IMR-90 (cell line): ENCODE measurements around the gene C22orf31. TPM values are rescaled to one million over a fixed set of nuclear protein-coding genes. Genes with fewer than 3 reads are reported as not detected.

Source experiments
- ATAC-seq: fragments of 200-7000 bp; cut with Tn5 transposase; 2 replicates; pipeline ENCODE4 v1.9.1; 2020; ENCODE audit warnings: low read depth, mild to moderate bottlenecking, moderate library complexity
- BruUV-seq: library from RNA; stranded (reverse); fragments of 400-500 nt; replicated peaks from 2 replicates; lab custom pipeline; 2021; lab: Mats Ljungman, UMichigan
- CTCF ChIA-PET: fragments of 300-600 bp; formaldehyde crosslinking; extraction: SDS; loops from one replicate; lab custom pipeline; 2021; ENCODE audit warnings: antibody characterized with exemption; lab: Yijun Ruan, JAX
- POLR2A ChIA-PET: fragments of 300-600 bp; sonication (Branson Sonifier 250); formaldehyde crosslinking; loops from one replicate; lab custom pipeline; 2022; ENCODE audit warnings: antibody characterized with exemption; ENCODE audit not compliant: unreplicated experiment; lab: Charles Lee
- DNase-seq: peaks from one replicate; pipeline ENCODE4 v3.0.0; 2013
- H2AFZ ChIP-seq: replicated peaks from 2 replicates; pipeline ENCODE3; 2013; ENCODE audit warnings: low read length, mild to moderate bottlenecking; ENCODE audit not compliant: poor library complexity
- H2AK5ac ChIP-seq: 2 replicates; pipeline ENCODE4 v1.6.1; 2013; ENCODE audit warnings: low read depth, low read length, inconsistent platforms
- H2AK9ac ChIP-seq: replicated peaks from 2 replicates; pipeline ENCODE3; 2013; ENCODE audit warnings: mild to moderate bottlenecking, low read depth, low read length, moderate library complexity; ENCODE audit not compliant: poor library complexity
- H2BK120ac ChIP-seq: 2 replicates; pipeline ENCODE4 v1.6.1; 2013; ENCODE audit warnings: low read depth, low read length, inconsistent platforms
- H2BK15ac ChIP-seq: 3 replicates; pipeline ENCODE4 v1.6.1; 2013; ENCODE audit warnings: low read depth, low read length, inconsistent platforms
- H2BK20ac ChIP-seq: 2 replicates; pipeline ENCODE4 v1.6.1; 2013; ENCODE audit warnings: low read depth, mild to moderate bottlenecking, inconsistent platforms, low read length, moderate library complexity
- H2BK5ac ChIP-seq: 2 replicates; pipeline ENCODE4 v1.6.1; 2013; ENCODE audit warnings: mild to moderate bottlenecking, low read depth, low read length, inconsistent platforms; ENCODE audit not compliant: poor library complexity, severe bottlenecking
- H3K14ac ChIP-seq: replicated peaks from 2 replicates; pipeline ENCODE4 v1.6.1; 2013; ENCODE audit warnings: low read depth, low read length, inconsistent platforms
- H3K18ac ChIP-seq: 2 replicates; pipeline ENCODE4 v1.6.1; 2013; ENCODE audit warnings: low read depth, low read length, control low read depth
- H3K23ac ChIP-seq: 2 replicates; pipeline ENCODE4 v1.6.1; 2013; ENCODE audit warnings: low read depth, low read length, inconsistent platforms
- H3K27ac ChIP-seq: 2 replicates; pipeline ENCODE4 v1.5.1; 2013; ENCODE audit warnings: mild to moderate bottlenecking, control low read depth, low read length; ENCODE audit not compliant: insufficient read depth
- H3K27me3 ChIP-seq: 2 replicates; pipeline ENCODE4 v1.6.1; 2013; ENCODE audit warnings: low read length; ENCODE audit not compliant: control insufficient read depth, insufficient read depth
- H3K36me3 ChIP-seq: 2 replicates; pipeline ENCODE4 v1.6.1; 2013; ENCODE audit warnings: low read length, mixed read lengths; ENCODE audit not compliant: control insufficient read depth, insufficient read depth
- H3K4ac ChIP-seq: 2 replicates; pipeline ENCODE4 v1.6.1; 2013; ENCODE audit warnings: low read depth, low read length, inconsistent platforms
- H3K4me1 ChIP-seq: 2 replicates; pipeline ENCODE4 v1.6.1; 2013; ENCODE audit warnings: low read length, mixed read lengths; ENCODE audit not compliant: control insufficient read depth, insufficient read depth
- H3K4me2 ChIP-seq: 2 replicates; pipeline ENCODE4 v1.6.1; 2013; ENCODE audit warnings: low read depth, mild to moderate bottlenecking, control low read depth, low read length, moderate library complexity
- H3K4me3 ChIP-seq: 2 replicates; pipeline ENCODE4 v1.5.1; 2013; ENCODE audit warnings: low read depth, mild to moderate bottlenecking, control low read depth, low read length, moderate library complexity; ENCODE audit not compliant: insufficient read depth
- H3K56ac ChIP-seq: 2 replicates; pipeline ENCODE4 v1.6.1; 2013; ENCODE audit warnings: low read length, inconsistent platforms; ENCODE audit not compliant: insufficient read depth; ENCODE audit errors: extremely low read depth
- H3K79me1 ChIP-seq, 2 experiments: 2 replicates each; pipeline ENCODE4 v1.6.1; 2013; ENCODE audit warnings: low read length in 2 of 2, inconsistent platforms in 1 of 2, low read depth in 1 of 2
- H3K9ac ChIP-seq: 2 replicates; pipeline ENCODE4 v1.6.1; 2013; ENCODE audit warnings: low read depth, low read length, control low read depth
- H3K9me1 ChIP-seq: 2 replicates; pipeline ENCODE4 v1.6.1; 2013; ENCODE audit warnings: low read length, inconsistent platforms; ENCODE audit not compliant: insufficient read depth
- H3K9me3 ChIP-seq: 2 replicates; pipeline ENCODE4 v1.6.1; 2013; ENCODE audit warnings: low read length; ENCODE audit not compliant: control insufficient read depth, insufficient read depth
- H4K20me1 ChIP-seq: 2 replicates; pipeline ENCODE4 v1.6.1; 2013; ENCODE audit warnings: low read length, inconsistent platforms; ENCODE audit not compliant: insufficient read depth
- H4K5ac ChIP-seq: 2 replicates; pipeline ENCODE4 v1.6.1; 2013; ENCODE audit warnings: mild to moderate bottlenecking, low read depth, low read length, control low read depth
- H4K8ac ChIP-seq, 2 experiments: 2 replicates each; pipeline ENCODE4 v1.6.1; 2013; ENCODE audit warnings: low read depth in 2 of 2, low read length in 2 of 2, control low read depth in 1 of 2, inconsistent platforms in 1 of 2
- H4K91ac ChIP-seq: 2 replicates; pipeline ENCODE4 v1.6.1; 2013; ENCODE audit warnings: low read depth, low read length, inconsistent platforms; ENCODE audit not compliant: insufficient read depth
- CHD1 ChIP-seq: IDR thresholded peaks from 2 replicates; pipeline ENCODE4 v1.6.1; 2012; ENCODE audit warnings: low read depth, low read length, improper control_type of control experiment
- CTCF ChIP-seq: conservative IDR thresholded peaks from 2 replicates; pipeline ENCODE4 v1.5.1; 2012; ENCODE audit warnings: mild to moderate bottlenecking, low read depth, low read length, improper control_type of control experiment
- FOS ChIP-seq: fragments of 150-350 bp; IDR thresholded peaks from 2 replicates; pipeline ENCODE4 v1.6.1; 2016; ENCODE audit warnings: low read depth, low read length
- MAFK ChIP-seq: IDR thresholded peaks from 2 replicates; pipeline ENCODE4 v1.6.1; 2012; ENCODE audit warnings: low read depth, low read length, improper control_type of control experiment
- MXI1 ChIP-seq: IDR thresholded peaks from 2 replicates; pipeline ENCODE4 v1.6.1; 2012; ENCODE audit warnings: low read depth, mild to moderate bottlenecking, low read length, moderate library complexity, borderline replicate concordance
- RAD21 ChIP-seq: IDR thresholded peaks from 2 replicates; pipeline ENCODE4 v1.6.1; 2012; ENCODE audit warnings: low read length, improper control_type of control experiment
- RFX5 ChIP-seq: IDR thresholded peaks from 2 replicates; pipeline ENCODE4 v1.8.0; 2012; ENCODE audit warnings: low read depth, mild to moderate bottlenecking, low read length, moderate library complexity
- WGBS, 2 experiments: methylation state at CpG; one replicate each; pipeline versions ENCODE4 v1.1.5 to v1.1.7; 2013; ENCODE audit warnings: missing lambda C conversion rate in 2 of 2; ENCODE audit not compliant: insufficient read length in 1 of 2; ENCODE audit errors: extremely low coverage in 2 of 2; 5-methylcytosine and 5-hydroxymethylcytosine counted together
- dilution Hi-C: fragments of 300-500 bp; cut with HindIII; formaldehyde crosslinking; loops from one replicate; pipeline ENCODE4 v1.14.3; 2018; ENCODE audit warnings: low sequenced_read_pairs; ENCODE audit not compliant: unreplicated experiment
- in situ Hi-C: fragments of 300-500 bp; cut with MboI; formaldehyde crosslinking; loops from 3 replicates; pipeline ENCODE4 v1.14.3; 2019; ENCODE audit warnings: low sequenced_read_pairs, inconsistent platforms, mixed read lengths
- intact Hi-C: fragments of 100-400 bp; cut with micrococcal nuclease; formaldehyde crosslinking; loops from 2 replicates; pipeline ENCODE4 v1.10.0; 2022
- polyA plus RNA-seq, 3 experiments: library from polyadenylated mRNA; depleted of rRNA; stranded (reverse); fragments of >200 nt; gene quantifications; 2 replicates each; pipeline ENCODE4 v1.2.3, GENCODE V29; 2012; ENCODE audit warnings: low replicate concordance in 1 of 3
- total RNA-seq: library from RNA; depleted of rRNA; stranded (reverse); fragments of >200 nt; gene quantifications from 2 replicates; pipeline ENCODE4 v1.2.3, GENCODE V29; 2012
- TF ChIP-seq, protein P1 (sequence below): fragments of 150-350 bp; IDR thresholded peaks from 2 replicates; pipeline ENCODE4 v1.6.1; 2017; ENCODE audit warnings: mild to moderate bottlenecking, antibody characterized with exemption, low read length, low read depth

The C22orf31 gene
- total and polyA plus RNA-seq, 2 of the 4 experiments (the other 2 are of a cell fraction), result not detected

DNA sequence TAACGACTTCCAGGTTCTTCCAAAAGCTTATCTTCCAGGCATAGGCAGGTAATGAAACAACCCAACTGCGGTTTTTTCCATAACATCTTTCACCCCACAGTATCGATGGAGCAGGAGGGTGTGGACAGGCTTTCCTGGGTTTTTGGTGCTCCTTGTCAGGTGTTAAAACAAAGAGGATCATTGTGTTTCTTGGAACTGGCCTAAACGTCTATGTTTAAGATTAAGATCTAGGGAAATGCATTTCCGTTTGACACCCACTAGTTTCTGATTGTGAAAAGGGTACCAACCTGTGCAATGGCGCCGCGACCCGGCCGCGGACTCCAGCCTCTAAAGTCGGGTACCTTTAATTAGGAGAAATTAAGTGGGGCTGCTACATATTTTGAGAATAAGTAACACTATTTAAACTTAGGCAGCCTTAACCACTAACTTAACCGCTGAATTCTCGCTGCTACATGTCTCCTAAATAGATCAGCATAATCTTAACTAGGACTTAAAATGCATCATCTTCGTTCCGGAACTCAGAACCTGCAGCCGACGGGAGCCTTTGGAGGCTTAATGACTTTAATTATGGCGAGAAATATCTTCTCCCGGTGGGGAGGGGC is 31.5 kb downstream of the C22orf31 start:
- H3K27me3 ChIP-seq, result no peaks in the 10 kb centered on the region
- H3K4me1 ChIP-seq, result peaks cover 18% of the 10 kb centered on the region
- no peaks in the 10 kb centered on the region for H3K36me3 ChIP-seq
- peak overlapping the region; percentile 87 for H3K27ac ChIP-seq
- no peaks in the 10 kb centered on the region for H4K20me1 ChIP-seq
- peak overlapping the region; percentile 45 to 74; a peak in 2 of 4 replicates for H4K8ac ChIP-seq
- peak overlapping the region; percentile 90 for H3K4ac ChIP-seq
- H3K23ac ChIP-seq, result peak overlapping the region; percentile 48
- H2BK15ac ChIP-seq, result 0 out of 3 replicates have a peak overlapping the region, but pooled peaks have one; percentile 11
- intact Hi-C loops, result loop anchor here (5.0 kb wide), 1 partner anchor 128 kb away; no protein-coding TSS in a partner anchor
- H4K91ac ChIP-seq, result peak overlapping the region; percentile 28; the same call in 1 of the 2 replicates
- peak overlapping the region; percentile 91 for H2BK120ac ChIP-seq
- H3K4me2 ChIP-seq, result peak overlapping the region; percentile 66
- DNase-seq (no peak), ATAC-seq (no peak)
- peak overlapping the region; percentile 13; the same call in 1 of the 2 replicates for H3K4me3 ChIP-seq
- peak overlapping the region; percentile 90 for H2AFZ ChIP-seq
- H3K9me1 ChIP-seq, result peaks cover 16% of the 10 kb centered on the region
- no peak for TF ChIP-seq CTCF
- no peak for TF ChIP-seq RAD21
- TF ChIP-seq RFX5, result no peak
- no peak for TF ChIP-seq CHD1
- no peak for TF ChIP-seq FOS
- TF ChIP-seq MAFK, result no peak
- TF ChIP-seq, protein P1, sequence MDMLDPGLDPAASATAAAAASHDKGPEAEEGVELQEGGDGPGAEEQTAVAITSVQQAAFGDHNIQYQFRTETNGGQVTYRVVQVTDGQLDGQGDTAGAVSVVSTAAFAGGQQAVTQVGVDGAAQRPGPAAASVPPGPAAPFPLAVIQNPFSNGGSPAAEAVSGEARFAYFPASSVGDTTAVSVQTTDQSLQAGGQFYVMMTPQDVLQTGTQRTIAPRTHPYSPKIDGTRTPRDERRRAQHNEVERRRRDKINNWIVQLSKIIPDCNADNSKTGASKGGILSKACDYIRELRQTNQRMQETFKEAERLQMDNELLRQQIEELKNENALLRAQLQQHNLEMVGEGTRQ, result no peak
- no peak for TF ChIP-seq MXI1
- ChIA-PET CTCF (no interaction called here), POLR2A (no interaction called here)
- H3K79me1 ChIP-seq, result peaks cover 17 to 27% of the 10 kb centered on the region in 2 experiments; a peak in 3 of 4 replicates
- peak overlapping the region; percentile 59 for H2BK5ac ChIP-seq
- H3K9ac ChIP-seq, result 0 out of 2 replicates have a peak overlapping the region, but pooled peaks have one; percentile 10
- in situ Hi-C loops, result loop anchor here (10.0 kb wide), 1 partner anchor 425 kb away; no protein-coding TSS in a partner anchor
- peak overlapping the region; percentile 66; the same call in 1 of the 2 replicates for H2AK5ac ChIP-seq
- 11% methylated on average over 5 of the region's 20 CpGs; no CpG with 5 or more reads in 1 of the 2 experiments for WGBS, 2 experiments
- H3K18ac ChIP-seq, result peak overlapping the region; percentile 3
- H3K14ac ChIP-seq, result 0 out of 2 replicates have a peak overlapping the region, but pooled peaks have one; percentile 44
- H2AK9ac ChIP-seq, result peak overlapping the region; percentile 76
- no peaks in the 10 kb centered on the region for H3K9me3 ChIP-seq
- dilution Hi-C loops, result no loop called here
- 0 out of 2 replicates have a peak overlapping the region, but pooled peaks have one; percentile 2 for H4K5ac ChIP-seq
- peak overlapping the region; percentile 35 for H2BK20ac ChIP-seq
- H3K56ac ChIP-seq, result peak overlapping the region; percentile 28; the same call in 1 of the 2 replicates
- BruUV-seq, result no TSS peak
